ENCODE data around the gene DGCR2.

The DGCR2 gene

GRCh38 chr22:19069451-19069850 is 52.8 kb downstream of the DGCR2 start:
- Histone ChIP-seq H3K27ac (ENCODE audit: low read depth, low read length) (no peak overlapping the region), H3K79me2 (ENCODE audit: insufficient read depth, low read length) (no peaks in the 10 kb centered on the region), H3K36me3 (ENCODE audit: low read length) (no peaks in the 10 kb centered on the region), H3K27me3 (ENCODE audit: low read length) (no peaks in the 10 kb centered on the region), H2AFZ (ENCODE audit: low read depth, low read length, severe bottlenecking) (no peak overlapping the region), H3K4me2 (ENCODE audit: low read depth, low read length, poor library complexity, severe bottlenecking) (no peak overlapping the region), H3K9me2 (replicated peaks; ENCODE audit: insufficient read depth, low read length) (no peaks in the 10 kb centered on the region), H3F3A (ENCODE audit: insufficient read depth) (no peaks in the 10 kb centered on the region), H3K9me3 (ENCODE audit: insufficient read depth, low read length) (no peaks in the 10 kb centered on the region), H3K9ac (ENCODE audit: low read length) (no peak overlapping the region), H4K20me1 (ENCODE audit: low read depth, low read length) (no peaks in the 10 kb centered on the region), H3K4me3 (ENCODE audit: insufficient read depth, low read length, poor library complexity, severe bottlenecking) (no peak overlapping the region)
- TF ChIP-seq EZH2phosphoT487 (conservative IDR thresholded peaks at IDR 0.05; ENCODE audit: low read length) (no peak), CTCF (IDR thresholded peaks at IDR 0.05; ENCODE audit: insufficient read depth, low read length, poor library complexity, severe bottlenecking) (no peak)

DNA sequence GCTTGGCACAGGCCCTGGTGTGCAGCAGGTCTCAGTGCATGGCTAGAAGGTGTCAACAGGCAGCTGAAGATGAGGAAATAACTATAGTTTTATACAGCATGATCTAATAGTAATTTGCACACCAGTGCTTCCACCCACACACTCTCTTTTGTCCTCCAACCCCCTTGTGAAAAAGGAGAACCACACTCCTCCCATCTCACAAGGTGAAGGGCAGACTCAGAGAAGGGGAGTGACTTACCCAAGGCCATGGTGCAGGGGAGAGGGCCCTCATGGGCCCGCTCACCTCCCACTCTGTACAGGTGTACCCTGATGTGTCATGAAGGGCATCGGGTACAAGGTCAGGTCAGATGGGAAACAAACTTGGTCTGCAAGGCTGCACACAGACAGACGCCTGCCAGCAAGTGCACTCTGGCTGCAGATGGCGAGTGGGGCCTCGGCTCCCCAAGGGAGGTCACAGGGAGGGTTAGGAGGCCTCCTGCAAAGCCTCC is 53.4 kb downstream of the DGCR2 start:
- no peaks in the 10 kb centered on the region for H4K20me1 ChIP-seq (ENCODE audit: low read depth, low read length)
- no peaks in the 10 kb centered on the region for H3F3A ChIP-seq (ENCODE audit: insufficient read depth)
- H3K4me3 ChIP-seq (ENCODE audit: insufficient read depth, low read length, poor library complexity, severe bottlenecking) = no peak overlapping the region
- H2AFZ ChIP-seq (ENCODE audit: low read depth, low read length, severe bottlenecking) = no peak overlapping the region
- H3K36me3 ChIP-seq (ENCODE audit: low read length) = no peaks in the 10 kb centered on the region
- no peak overlapping the region for H3K27ac ChIP-seq (ENCODE audit: low read depth, low read length)
- H3K9me3 ChIP-seq (ENCODE audit: insufficient read depth, low read length) = no peaks in the 10 kb centered on the region
- TF ChIP-seq CTCF (IDR thresholded peaks at IDR 0.05; ENCODE audit: insufficient read depth, low read length, poor library complexity, severe bottlenecking) (no peak), EZH2phosphoT487 (conservative IDR thresholded peaks at IDR 0.05; ENCODE audit: low read length) (no peak)
- H3K4me2 ChIP-seq (ENCODE audit: low read depth, low read length, poor library complexity, severe bottlenecking) = no peak overlapping the region
- no peak overlapping the region for H3K9ac ChIP-seq (ENCODE audit: low read length)
- H3K9me2 ChIP-seq (replicated peaks; ENCODE audit: insufficient read depth, low read length) = no peaks in the 10 kb centered on the region
- no peaks in the 10 kb centered on the region for H3K27me3 ChIP-seq (ENCODE audit: low read length)
- no peaks in the 10 kb centered on the region for H3K79me2 ChIP-seq (ENCODE audit: insufficient read depth, low read length)

DNA sequence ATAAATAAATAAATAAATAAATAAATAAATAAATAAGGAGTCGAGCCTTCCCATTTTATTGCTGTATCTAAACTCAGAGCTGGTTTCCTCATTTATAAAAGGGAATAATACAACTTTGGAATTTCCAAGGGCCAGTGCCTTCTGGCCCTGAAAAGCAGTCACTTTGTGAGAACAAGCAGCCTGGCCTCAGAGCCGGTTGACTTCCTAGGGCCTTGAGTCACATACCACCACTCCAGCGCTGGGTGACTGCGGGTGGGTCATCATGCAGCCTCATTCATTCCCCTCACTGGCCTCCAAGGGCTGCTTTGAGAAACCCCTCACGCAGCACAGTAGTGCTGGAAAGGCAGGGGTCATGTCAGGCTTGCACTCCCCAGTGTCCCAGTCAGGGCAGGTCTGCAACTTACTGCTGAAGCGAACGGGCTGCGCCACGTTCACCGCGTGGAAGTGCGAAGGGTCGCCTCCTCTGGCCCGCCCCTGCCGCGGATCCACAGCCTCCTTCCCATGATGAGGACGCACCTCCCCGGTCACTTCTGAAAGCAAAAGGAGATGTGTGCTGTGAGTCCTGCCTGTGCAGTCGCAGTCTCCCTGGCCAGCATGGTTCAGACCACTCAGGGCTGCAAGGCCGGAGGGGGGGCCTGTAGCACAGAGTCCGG is 54.4 kb downstream of the DGCR2 start:
- Histone ChIP-seq H3K9me3 (ENCODE audit: insufficient read depth, low read length) (no peaks in the 10 kb centered on the region), H3K36me3 (ENCODE audit: low read length) (no peaks in the 10 kb centered on the region), H4K20me1 (ENCODE audit: low read depth, low read length) (no peaks in the 10 kb centered on the region), H2AFZ (ENCODE audit: low read depth, low read length, severe bottlenecking) (no peak overlapping the region), H3K9ac (ENCODE audit: low read length) (no peak overlapping the region), H3K27ac (ENCODE audit: low read depth, low read length) (no peak overlapping the region), H3K79me2 (ENCODE audit: insufficient read depth, low read length) (no peaks in the 10 kb centered on the region), H3K4me3 (ENCODE audit: insufficient read depth, low read length, poor library complexity, severe bottlenecking) (no peak overlapping the region), H3K27me3 (ENCODE audit: low read length) (no peaks in the 10 kb centered on the region), H3K4me2 (ENCODE audit: low read depth, low read length, poor library complexity, severe bottlenecking) (no peak overlapping the region), H3K9me2 (replicated peaks; ENCODE audit: insufficient read depth, low read length) (no peaks in the 10 kb centered on the region), H3F3A (ENCODE audit: insufficient read depth) (no peaks in the 10 kb centered on the region)
- TF ChIP-seq CTCF (IDR thresholded peaks at IDR 0.05; ENCODE audit: insufficient read depth, low read length, poor library complexity, severe bottlenecking) = no peak
- TF ChIP-seq EZH2phosphoT487 (conservative IDR thresholded peaks at IDR 0.05; ENCODE audit: low read length) = no peak
